Measurements from ENCODE around the gene ADARB2.

Gene ADARB2

DNA sequence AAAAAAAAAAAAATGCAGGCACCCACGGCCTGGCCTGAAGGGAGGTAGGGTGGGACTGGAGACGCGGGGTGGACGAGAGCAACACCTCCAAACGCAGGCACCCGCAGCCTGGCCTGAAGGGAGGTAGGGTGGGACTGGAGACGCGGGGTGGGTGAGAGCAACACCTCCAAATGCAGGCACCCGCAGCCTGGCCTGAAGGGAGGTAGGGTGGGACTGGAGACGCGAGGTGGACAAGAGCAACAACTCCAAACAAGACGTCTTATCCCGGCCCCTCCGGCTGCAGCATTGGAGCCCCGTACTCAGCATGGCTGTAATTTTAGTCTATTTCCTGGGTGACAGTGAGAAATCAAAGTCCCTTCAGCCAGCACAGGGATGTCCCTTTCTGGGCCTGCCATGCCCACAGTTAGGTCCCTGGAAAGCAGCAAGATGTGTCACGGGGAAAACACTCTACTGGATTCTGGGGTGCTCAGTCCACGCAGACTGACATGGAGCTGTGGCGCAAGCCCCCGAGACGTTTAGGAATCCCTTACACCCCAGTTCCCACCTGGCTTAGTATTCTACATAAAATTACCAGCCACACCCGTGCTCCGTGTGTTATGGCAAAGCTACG is 561.3 kb downstream of the ADARB2 start:
- TF ChIP-seq, protein P1, sequence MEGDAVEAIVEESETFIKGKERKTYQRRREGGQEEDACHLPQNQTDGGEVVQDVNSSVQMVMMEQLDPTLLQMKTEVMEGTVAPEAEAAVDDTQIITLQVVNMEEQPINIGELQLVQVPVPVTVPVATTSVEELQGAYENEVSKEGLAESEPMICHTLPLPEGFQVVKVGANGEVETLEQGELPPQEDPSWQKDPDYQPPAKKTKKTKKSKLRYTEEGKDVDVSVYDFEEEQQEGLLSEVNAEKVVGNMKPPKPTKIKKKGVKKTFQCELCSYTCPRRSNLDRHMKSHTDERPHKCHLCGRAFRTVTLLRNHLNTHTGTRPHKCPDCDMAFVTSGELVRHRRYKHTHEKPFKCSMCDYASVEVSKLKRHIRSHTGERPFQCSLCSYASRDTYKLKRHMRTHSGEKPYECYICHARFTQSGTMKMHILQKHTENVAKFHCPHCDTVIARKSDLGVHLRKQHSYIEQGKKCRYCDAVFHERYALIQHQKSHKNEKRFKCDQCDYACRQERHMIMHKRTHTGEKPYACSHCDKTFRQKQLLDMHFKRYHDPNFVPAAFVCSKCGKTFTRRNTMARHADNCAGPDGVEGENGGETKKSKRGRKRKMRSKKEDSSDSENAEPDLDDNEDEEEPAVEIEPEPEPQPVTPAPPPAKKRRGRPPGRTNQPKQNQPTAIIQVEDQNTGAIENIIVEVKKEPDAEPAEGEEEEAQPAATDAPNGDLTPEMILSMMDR (IDR thresholded peaks at IDR 0.05; ENCODE audit: low read depth, low read length), result no peak
- DNase-seq (ENCODE audit: extremely low read depth, low read depth), result no peak

DNA sequence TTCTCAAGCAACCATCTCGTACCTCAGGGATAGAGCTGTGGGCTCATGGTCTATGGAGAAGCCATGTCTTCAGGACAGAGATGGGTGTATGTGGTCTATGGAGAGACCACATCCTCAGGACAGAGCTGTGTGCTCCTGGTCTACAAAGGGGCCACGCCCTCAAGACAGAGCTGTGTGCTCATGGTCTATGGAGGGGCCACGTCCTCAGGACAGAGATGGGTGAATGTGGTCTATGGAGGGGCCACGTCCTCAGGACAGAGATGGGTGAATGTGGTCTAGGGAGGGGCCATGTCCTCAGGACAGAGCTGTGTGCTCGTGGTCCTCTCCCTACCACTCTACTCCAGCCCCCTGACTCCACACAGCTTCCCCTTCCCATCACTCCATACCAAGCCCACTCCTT is 563.3 kb downstream of the ADARB2 start:
- DNase-seq (ENCODE audit: extremely low read depth, low read depth), result no peak
- TF ChIP-seq, protein P1 (IDR thresholded peaks at IDR 0.05; ENCODE audit: low read depth, low read length), result no peak

DNA sequence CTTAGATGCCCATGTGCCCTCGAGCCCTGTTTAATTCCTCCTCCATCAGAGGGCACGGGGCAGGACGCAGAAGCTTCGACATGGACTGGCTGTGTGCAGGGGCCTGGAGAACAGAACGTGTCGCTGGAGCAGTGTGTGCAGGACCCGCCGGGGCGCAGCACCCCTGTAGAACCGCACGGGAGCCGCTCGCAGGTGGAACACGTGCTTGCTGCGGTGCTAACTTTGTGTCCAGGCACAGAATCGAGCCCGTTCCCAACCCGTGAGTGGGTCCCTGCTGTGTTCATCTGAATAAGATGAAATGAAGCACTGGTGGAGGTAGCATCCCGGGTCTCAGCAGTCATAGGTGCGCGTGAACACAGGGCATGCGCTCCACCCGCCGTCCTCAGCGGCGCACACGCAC is 564.2 kb downstream of the ADARB2 start:
- TF ChIP-seq, protein P1 (IDR thresholded peaks at IDR 0.05; ENCODE audit: low read depth, low read length), result no peak
- DNase-seq (ENCODE audit: extremely low read depth, low read depth), result no peak

DNA sequence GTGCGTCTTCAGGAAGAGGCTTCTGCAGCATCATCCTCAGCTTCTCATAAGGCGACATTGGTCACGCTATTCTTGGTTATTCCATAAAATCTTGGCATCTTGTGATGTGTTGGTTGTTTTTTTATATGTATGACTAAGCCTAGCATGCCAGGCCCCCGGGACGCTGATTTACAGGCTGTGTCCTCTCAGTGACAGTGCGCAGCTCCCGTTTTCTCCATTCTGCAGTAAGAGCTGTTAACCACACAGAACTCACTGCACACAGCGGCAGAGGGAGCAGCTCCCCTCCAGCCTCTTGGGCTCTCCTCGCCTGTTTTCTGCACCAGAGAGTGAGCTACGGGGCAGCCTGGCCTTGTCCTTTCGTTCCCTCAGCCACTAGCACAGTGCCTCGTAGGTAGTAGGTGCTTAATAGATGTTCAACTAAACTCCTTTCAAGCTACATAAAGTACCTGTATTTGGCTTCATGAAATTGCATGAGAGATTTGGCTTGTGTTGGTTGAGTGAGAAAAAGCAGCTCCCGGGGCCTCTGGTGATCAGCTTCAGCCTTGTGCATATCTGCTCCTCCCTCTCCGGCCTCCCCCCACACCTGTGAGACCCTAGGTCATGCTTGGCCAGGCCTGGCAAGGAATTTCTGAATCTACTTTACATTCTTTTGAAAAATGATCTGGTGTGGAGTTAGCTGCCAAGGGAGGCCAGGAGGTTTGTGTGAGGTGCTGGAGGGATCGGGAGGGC is 564.9 kb downstream of the ADARB2 start:
- no peak for DNase-seq (ENCODE audit: extremely low read depth, low read depth)
- TF ChIP-seq, protein P1 (IDR thresholded peaks at IDR 0.05; ENCODE audit: low read depth, low read length), result no peak

DNA sequence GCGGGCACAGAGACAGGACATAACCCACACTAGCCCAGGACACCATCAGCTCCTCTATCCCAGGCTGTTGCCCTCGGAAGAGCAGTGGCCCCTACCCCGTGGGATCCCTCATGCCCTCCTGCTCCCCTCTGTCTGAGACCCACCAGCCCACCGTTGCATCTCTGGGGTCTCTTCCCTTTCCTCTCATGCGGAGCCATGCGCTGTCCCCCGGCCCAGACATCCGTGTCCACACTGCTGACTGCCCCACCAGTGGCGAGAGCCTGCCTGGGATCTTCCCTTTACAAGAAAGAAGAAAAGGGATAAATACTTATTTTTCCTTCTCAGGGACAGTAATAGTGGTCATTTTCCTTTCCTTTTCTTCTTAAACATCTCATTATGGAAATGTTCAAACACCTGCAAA is 565.7 kb downstream of the ADARB2 start:
- TF ChIP-seq, protein P1 (IDR thresholded peaks at IDR 0.05; ENCODE audit: low read depth, low read length), result no peak
- DNase-seq (ENCODE audit: extremely low read depth, low read depth), result no peak

DNA sequence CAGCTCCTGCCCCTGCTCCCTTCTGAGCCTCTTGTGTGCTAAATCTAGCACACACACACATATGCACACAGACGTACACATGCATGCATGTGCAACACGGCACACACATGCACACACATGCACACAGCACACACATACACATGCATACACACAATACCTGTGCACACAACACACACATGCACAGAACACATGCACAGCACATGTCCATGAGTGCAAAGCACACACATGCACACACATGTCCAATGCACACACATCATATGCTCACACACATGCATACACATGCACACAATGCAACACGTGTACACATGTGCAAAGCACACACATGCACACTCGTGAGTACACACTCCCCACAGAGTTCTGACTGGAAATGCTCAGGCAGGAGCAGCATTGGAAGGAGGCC is 566.1 kb downstream of the ADARB2 start:
- TF ChIP-seq, protein P1 (IDR thresholded peaks at IDR 0.05; ENCODE audit: low read depth, low read length), result no peak
- DNase-seq (ENCODE audit: extremely low read depth, low read depth), result no peak

DNA sequence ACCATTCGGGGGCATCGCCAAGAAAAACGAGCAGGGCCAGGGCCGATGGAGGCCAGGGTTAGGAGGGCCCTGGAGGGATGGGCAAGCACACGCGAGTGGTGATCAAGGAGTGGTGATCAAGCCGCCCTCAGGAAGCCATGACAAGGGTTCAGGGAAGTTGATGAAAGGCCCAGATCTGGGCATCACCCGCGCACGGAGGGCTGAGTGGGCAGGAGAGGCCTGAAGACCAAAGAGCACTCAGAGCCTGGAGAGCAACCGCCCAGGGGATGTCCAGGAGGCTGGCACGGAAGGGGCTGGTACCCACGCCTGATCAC is 566.5 kb downstream of the ADARB2 start:
- TF ChIP-seq, protein P1 (IDR thresholded peaks at IDR 0.05; ENCODE audit: low read depth, low read length), result no peak
- no peak for DNase-seq (ENCODE audit: extremely low read depth, low read depth)
